IPS-18c (cell line): Measurements from ENCODE around the gene YIPF3.
"Not testable (repeated sequence)": the region's sequence is repeated elsewhere in the genome, so short reads cannot be mapped to it uniquely, and the experiment has no call there.

Experiments used
- H3K4me3 ChIP-seq: 2 replicates; pipeline ENCODE4 v1.7.0; 2013; ENCODE audit warnings: low read depth, mild to moderate bottlenecking, low read length, moderate library complexity; ENCODE audit not compliant: insufficient read depth
- H3K9me3 ChIP-seq: one replicate; pipeline ENCODE4 v1.6.1; 2013; ENCODE audit warnings: mild to moderate bottlenecking, low read length, moderate library complexity; ENCODE audit not compliant: control insufficient read depth, insufficient read depth

YIPF3 gene

GRCh38 chr6:43515808-43516207, 918 bp downstream of the YIPF3 start:
- no peaks in the 10 kb centered on the region for H3K9me3 ChIP-seq
- peak overlapping the region; percentile 93 for H3K4me3 ChIP-seq

GRCh38 chr6:43511824-43512415, 4.8 kb downstream of the YIPF3 start:
- H3K9me3 ChIP-seq, result no peaks in the 10 kb centered on the region
- H3K4me3 ChIP-seq, result no peak overlapping the region

GRCh38 chr6:43510827-43511163, 5.9 kb downstream of the YIPF3 start:
- no peaks in the 10 kb centered on the region for H3K9me3 ChIP-seq

GRCh38 chr6:43509984-43510826, 6.5 kb downstream of the YIPF3 start, which contains the start of gene LRRC73:
TSS of gene LRRC73 (minus strand) at chr6:43510346. CDS start at chr6:43509785, 561 bp downstream.
- Histone ChIP-seq H3K9me3 (no peaks in the 10 kb centered on the region), H3K4me3 (peak within 1 kb of the TSS; percentile 71)

More at GRCh38 chr6:43510827-43511163, 5.9 kb downstream of the YIPF3 start:
- peak overlapping the region; percentile 71 for H3K4me3 ChIP-seq

- Histone ChIP-seq H3K4me3 (peak overlapping the region; percentile 71), H3K9me3 (no peaks in the 10 kb centered on the region)
Observed at GRCh38 chr6:43509142-43509983, 7.4 kb downstream of the YIPF3 start.

GRCh38 chr6:43508481-43509141, 8.1 kb downstream of the YIPF3 start:
- no peaks in the 10 kb centered on the region for H3K9me3 ChIP-seq
- H3K4me3 ChIP-seq, result peak overlapping the region; percentile 71; the same call in 1 of the 2 replicates

- Histone ChIP-seq H3K9me3 (no peaks in the 10 kb centered on the region), H3K4me3 (no peak overlapping the region)
Observed at GRCh38 chr6:43506667-43507471, 9.9 kb downstream of the YIPF3 start.

GRCh38 chr6:43506171-43506570, 10.6 kb downstream of the YIPF3 start:
- H3K9me3 ChIP-seq, result no peaks in the 10 kb centered on the region

GRCh38 chr6:43505718-43506117, 11.0 kb downstream of the YIPF3 start:
- Histone ChIP-seq H3K4me3 (no peak overlapping the region), H3K9me3 (no peaks in the 10 kb centered on the region)

More at GRCh38 chr6:43506171-43506570, 10.6 kb downstream of the YIPF3 start:
- H3K4me3 ChIP-seq, result no peak overlapping the region

- no peak overlapping the region for H3K4me3 ChIP-seq
- H3K9me3 ChIP-seq, result no peaks in the 10 kb centered on the region
Observed at GRCh38 chr6:43504756-43505593, 11.8 kb downstream of the YIPF3 start.

GRCh38 chr6:43503443-43503842, 13.3 kb downstream of the YIPF3 start:
- H3K9me3 ChIP-seq, result no peaks in the 10 kb centered on the region
- H3K4me3 ChIP-seq, result no peak overlapping the region

GRCh38 chr6:43502666-43503065, 14.1 kb downstream of the YIPF3 start:
- no peaks in the 10 kb centered on the region for H3K9me3 ChIP-seq
- H3K4me3 ChIP-seq, result no peak overlapping the region

- H3K4me3 ChIP-seq, result no peak overlapping the region
- no peaks in the 10 kb centered on the region for H3K9me3 ChIP-seq
Observed at GRCh38 chr6:43500921-43501320, 15.8 kb downstream of the YIPF3 start.

- Histone ChIP-seq H3K4me3 (no peak overlapping the region), H3K9me3 (no peaks in the 10 kb centered on the region)
Observed at GRCh38 chr6:43499028-43499815, 17.5 kb downstream of the YIPF3 start.

GRCh38 chr6:43498291-43498690, 18.4 kb downstream of the YIPF3 start:
- not testable (repeated sequence) for H3K9me3 ChIP-seq, H3K4me3 ChIP-seq
